Measurements from ENCODE around the gene DERL2.

DERL2 gene

DNA sequence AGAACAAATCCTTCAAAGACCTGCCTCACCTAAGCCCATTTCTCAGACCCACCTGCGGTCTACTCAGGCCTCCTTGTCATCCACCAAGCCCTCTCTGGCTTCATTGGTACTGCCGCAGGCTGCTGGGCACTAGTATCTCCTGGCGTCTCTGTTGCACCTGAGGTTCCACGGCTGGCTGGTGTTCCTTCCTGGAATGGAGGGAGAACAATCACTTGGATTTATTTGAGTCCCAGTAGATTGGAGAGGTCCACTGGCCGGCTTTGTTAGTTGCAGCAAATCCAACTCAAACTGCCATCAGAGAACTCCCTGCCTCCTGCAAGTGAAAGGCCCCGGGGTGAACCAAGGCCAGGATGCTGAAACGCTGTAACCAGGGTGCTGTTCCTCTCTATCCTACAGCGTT, 15.7 kb upstream of the DERL2 start:
- DNase-seq (ENCODE audit: low spot score) = no peak

DNA sequence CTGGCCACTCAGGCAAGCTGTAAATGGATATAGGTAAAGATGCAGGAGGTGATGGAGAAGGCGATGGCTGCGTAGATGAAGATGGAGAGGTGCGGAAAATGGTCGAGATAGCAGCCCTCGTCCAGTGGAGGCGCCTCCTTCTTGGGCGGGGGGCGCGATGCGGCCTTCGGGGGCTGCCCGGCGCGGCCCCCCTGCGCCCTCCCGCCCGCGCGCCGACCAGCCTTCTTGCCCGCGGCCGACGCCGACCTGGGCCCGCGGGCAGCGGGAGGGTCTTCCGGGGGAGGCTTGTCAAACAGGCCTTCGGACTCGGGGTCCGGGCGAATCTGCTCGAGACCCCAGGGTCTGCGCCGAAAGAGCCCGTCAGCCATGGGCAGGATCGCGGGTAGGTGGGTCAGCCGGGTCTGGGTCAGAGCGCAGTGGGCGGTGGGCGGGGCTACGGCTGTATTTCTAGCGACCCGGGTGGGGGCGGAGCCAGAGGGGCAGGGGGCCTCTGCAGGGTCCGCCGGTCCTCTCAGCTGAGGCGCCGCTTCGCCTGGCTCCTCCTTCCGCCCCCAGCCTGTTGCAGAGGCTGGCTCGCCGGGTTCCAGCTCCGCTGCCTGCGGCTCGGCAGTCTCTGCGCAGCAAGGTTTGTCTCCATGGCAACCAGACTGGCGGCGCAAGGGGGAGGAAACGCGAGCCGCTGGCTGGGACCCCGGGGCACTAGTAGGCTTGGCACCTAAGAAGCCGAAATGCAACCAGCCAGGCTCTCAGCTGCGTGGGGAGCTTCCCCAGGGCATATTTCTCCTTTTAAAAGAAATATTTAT, 14.8 kb upstream of the DERL2 start:
- DNase-seq (ENCODE audit: low spot score) = peak; percentile 82

DNA sequence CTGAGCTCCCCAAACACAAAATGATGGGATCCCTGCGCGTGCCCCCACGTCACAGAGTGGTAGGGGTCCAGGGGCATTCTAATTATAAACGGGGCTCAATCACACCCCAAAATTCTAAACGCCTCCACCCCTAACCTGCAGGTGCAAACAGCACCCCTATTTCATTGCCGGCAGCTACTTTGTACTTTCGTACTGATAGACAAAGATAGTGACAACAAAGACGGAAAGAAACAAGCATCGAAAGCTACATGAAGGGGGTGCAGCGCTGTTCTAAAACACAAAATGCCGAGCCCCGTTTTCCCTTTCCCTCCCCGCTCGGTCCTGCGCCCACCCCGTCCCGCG, 14.2 kb upstream of the DERL2 start:
- no peak for DNase-seq (ENCODE audit: low spot score)

DNA sequence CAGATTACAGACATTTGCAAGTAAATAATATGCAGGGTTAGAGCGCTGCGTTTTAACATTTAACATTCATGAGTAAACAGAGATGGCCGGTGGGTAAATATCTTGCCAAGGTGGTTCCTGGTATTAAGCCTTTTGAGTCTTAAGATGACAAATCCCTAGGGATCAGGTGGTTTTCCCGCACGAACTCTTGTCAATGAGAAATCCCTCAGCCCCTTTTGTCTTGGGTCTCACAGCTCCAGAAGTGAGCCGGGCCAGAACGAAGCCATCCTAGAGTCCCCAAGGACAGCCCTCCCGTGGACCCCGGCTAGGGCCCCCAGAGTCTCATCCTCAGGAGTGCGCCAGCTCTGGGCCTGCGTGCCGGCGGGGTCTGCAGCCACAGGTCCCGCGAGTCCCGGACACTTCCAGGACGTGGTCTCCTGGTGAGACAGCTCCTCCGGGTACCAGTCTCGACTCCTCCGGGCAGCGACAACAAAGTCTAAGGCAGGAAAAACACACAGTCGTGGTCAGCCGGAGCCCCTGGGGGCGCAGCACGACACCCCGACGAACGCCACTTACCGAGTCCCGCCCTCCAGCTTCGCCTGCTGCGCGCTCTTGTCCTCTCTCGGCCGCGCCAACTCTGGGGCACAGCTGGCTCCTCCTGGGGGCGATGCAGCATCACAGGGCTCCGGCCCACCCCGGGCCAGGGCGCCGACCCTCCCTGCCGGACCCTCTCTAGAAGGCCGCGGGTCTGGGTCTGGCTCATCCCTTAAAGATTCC, 13.7 kb upstream of the DERL2 start:
- DNase-seq (ENCODE audit: low spot score) = no peak

DNA sequence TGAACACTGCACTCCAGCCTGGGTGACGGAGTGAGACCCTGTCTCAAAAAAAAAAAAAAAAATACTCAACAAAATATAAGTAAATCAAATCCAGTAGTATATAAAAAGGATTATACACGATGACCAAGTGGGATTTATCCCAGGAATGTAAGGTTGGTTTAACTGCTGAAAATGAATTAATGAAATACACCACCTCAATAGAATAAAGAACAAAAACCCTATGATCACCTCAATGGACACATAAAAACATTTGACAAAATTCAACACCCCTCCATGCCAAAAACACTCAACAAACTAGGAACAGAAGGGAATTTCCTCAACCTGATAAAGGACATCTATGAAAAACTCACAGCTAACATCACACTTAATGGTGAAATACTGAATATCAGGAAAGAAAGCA, 7.0 kb upstream of the DERL2 start:
- DNase-seq (ENCODE audit: low spot score) = no peak

DNA sequence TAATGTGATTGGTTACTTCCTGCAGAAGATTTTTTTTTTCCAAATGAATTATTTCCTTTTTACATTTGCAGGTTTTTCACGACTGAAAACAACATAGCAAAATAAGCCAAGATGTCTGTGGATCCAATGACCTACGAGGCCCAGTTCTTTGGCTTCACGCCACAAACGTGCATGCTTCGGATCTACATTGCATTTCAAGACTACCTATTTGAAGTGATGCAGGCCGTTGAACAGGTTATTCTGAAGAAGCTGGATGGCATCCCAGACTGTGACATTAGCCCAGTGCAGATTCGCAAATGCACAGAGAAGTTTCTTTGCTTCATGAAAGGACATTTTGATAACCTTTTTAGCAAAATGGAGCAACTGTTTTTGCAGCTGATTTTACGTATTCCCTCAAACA, 2.8 kb upstream of the DERL2 start:
- DNase-seq (ENCODE audit: low spot score) = no peak

DNA sequence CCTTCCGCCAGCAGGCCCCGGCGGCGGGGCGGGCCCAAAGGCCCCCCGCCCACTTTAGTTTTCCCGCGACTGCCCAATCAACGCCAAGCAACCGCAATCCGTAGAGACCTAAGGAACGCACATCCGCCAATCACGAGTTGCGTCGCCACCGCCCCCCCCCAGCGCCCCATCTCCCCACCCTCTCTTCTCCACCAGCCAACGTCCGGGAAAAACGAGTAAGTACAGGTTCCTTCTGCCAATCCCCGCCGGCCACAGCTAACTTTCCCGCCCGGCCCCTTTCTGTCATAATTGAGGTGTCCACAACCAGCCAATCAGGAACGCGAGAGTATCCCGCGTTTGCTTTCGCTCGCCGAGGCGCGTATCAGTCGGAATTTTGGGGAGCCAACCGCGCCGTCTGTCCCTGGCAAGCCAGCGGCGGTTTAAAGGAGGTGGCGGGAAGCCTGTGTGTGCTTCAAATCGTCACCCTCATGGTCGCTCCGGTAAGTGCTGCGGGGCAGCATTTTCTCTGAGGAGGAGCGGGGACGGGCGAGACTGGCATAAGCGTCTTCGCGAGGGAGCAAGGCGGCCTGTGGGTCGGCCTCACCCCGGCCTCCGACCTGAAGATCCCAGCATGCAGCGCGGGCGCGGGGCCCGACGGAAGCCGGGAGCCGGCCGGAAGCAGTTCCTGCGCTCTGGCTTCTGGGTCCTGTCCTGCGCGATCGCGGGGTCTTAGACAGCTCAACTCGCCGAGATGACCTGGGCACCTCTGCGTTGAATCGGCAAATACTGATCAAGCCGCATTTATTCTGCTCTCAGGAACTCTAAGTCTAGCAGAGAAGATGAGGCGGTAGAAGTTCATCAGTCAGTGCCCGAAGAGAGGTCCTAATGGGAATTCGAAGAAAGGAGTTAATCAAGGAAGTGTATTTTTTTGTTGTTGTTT, 487 bp upstream of the DERL2 start, which contains the start of gene MIS12:
Gene MIS12 (plus strand): TSS at position 361 of the 919 bp plus-strand sequence. CDS start 2,297 bp downstream, outside the sequence.
- peak; percentile 98 for DNase-seq (ENCODE audit: low spot score)

DNA sequence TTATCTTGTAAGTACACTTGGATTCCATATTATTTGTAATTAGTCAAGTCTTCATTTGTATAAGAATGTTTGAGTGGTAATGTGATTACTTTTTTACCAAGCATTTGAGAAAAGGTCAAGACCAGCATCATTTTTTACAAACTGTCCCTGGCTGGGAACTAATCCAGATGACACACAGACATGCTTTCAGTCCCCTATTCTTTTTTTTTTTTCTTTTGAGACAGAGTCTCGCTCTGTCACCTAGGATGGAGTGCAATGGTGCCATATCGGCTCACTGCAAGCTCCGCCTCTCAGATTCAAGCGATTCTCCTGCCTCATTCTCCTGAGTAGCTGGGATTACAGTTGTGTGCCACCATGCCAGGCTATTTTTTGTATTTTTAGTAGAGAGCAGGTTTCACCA, 4.5 kb downstream of the DERL2 start:
- DNase-seq (ENCODE audit: low spot score) = no peak

DNA sequence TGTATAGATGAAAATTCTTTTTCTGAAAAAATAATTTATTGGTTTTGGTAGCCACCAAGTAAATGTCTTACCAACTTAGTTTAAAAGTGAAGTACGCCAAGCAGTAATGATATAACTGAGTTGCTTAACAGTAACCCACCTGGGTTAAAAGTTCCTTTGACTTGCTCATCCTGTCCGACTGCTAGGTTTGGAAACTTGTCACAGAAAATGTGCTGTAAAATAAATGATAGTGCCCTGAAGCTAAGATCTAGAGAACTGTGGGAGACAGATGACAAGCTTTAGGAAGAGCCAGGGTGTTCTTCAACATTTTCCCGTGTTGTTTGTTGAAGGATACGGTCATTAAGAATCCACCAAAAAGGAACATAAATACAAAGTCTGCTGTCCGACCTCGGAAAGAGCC, 5.0 kb downstream of the DERL2 start:
- no peak for DNase-seq (ENCODE audit: low spot score)

DNA sequence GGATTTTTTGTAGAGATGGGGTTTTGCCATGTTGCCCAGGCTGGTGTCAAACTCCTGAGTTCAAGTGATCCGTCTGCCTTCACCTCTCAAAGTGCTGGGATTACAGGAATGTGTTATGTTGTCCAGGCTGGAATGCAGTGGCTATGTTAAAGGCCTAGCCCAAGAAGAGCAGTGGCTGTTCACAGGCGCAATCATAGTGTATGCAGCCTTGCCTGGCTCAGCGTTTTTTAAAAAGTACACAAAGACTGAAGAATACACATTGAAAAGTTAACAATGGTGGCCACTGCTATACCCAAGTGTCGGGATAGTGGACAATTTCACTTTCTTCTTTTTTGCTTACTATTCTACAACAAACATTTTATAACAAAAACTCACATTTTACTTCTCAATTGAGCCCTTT, 7.0 kb downstream of the DERL2 start:
- DNase-seq (ENCODE audit: low spot score) = no peak

DNA sequence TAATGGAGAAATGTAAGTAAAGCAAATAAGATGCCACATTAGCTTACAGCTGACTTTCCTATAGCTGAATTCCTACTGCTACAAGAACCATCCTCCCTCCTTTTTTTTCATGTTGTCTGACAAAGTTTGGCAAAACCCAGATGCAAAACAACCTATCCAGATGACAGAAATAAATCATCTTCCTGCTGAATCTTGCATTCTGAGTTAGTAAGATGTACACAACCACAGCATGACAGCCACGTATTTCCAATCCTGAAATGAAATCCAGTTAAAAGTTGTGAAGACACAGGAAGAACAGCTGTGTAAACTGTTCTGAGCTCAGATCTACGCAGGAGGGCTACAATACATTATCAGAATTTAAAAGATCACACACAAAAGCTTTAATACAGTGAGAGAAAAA, 12.1 kb downstream of the DERL2 start:
- no peak for DNase-seq (ENCODE audit: low spot score)

DNA sequence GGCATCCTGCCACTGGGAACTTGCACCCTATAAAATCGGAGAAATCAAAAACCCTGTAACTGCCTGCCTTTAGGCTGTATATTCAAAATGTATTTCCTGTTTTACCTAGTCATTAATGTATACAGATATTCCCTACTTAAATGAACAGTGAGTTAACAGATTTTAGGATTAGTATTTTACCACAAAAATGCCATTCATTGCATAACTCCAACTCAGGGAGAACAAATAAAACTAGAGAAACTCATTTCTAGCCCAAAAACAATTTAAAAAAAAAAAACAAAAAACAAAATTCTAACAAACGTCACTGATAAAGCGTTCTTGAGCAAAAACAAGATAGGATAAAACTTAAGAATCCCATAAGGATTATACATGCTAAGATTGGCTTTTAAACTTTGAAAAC, 13.5 kb downstream of the DERL2 start:
- no peak for DNase-seq (ENCODE audit: low spot score)

DNA sequence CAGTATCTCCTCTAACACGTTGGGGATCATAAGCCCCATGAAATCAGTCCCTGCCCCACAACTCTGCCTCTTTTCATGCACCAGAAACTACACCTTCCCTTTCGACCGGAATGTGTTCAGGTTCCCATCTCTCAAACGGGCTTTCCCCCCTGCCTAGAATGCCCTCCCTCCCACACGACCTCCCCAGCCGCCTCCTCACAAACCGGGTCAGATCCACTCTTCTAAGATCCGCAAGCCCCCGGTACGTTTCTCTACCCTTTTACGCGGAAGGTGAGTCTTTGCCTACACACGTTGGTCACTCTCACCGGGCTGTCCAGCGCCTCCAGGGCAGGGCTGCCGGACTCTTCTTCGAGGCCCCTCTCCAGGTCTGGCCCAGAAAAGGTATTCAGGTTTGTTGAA, 17.9 kb downstream of the DERL2 start:
- DNase-seq (ENCODE audit: low spot score) = no peak

DNA sequence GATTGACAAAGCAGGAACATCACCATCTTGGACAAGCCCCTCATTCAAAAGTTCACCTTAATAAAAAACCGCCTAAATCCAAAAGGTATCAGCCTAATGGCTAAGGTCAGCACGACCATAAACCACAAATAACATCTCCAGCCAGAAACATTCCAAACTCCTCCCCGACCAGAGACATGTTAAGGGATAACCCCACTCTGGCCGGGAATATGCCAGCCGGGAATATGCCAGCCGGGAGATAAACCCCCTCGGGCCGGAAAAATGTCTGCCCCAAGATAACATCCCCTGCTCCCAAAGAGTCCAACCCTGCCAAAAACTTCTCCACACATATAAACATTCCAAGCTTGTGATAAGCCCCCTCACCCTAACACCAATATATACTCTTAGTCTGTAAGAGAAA, 18.6 kb downstream of the DERL2 start:
- no peak for DNase-seq (ENCODE audit: low spot score)

DNA sequence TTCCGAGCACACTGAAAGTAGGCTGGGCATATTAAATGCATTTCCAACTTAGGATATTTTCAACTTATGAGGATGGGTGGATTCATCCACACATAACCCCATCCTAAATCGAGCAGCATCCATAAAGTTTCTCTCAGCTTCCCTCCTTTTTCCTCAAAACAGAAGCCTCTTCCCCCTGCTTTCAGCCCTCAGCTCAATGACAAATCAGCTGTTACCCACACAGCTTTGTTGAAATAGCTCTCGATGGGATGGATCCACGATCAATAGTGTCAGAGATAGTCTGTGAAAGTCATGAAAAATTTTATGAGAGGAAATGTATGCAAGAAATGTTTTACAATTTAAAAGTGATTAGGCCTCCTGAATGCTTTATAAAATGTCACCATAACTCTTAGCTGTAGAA, 19.7 kb downstream of the DERL2 start:
- no peak for DNase-seq (ENCODE audit: low spot score)

DNA sequence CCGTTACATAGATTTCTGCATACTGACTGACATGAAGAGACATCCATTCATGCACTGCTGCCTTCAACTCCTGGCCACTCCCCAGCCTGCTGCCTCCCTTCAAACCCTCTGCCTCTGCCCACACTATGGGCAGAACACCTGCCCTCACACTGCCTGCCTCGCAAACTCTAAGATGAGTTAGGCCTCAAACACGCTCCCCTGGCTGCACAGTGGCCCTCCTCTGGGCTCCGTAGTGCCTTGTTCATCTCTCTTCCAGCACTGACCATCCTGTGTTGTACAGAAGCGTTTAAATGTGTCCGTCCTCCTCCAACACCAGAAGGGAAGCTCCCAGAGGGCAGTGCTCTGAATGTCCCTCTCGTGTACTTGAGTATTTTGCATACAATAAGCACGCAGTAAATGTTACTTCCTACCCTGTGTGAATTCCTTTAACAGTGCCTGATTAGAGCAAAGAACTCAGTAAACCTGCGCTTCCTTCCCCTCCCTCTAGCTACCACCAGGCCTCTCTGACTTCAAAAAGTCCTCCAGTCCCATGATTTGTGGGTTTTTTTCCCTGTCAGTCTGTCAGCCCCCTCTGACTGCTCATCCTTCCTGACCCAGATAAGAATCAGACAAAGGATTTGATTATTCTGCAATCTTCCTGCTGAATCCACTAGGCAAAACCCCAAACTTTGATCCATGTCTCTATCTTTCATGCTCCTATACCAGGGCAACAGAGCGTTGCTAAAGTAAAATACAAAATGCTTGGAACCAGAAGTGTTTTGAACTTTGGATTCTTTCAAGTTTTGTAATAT, 21.1 kb downstream of the DERL2 start:
- no peak for DNase-seq (ENCODE audit: low spot score)

DNA sequence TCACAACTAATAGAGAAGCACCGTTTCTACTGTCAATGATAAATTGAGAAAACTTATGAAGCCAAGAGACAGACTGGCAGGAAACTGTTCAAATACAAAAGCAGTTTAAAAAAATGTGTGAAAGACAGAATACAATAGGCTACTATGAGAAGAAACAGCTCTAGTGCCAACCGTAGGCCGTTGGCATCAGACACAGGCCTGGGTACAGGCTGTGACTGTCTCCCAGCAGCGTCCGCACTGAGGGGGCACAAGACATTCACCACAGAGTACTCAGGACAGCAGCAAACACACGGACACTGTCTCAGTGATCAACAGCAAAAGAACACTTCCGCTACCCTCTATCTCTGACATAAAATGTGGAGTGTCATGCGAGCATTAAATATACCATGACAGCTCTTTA, 39.2 kb downstream of the DERL2 start:
- DNase-seq (ENCODE audit: low spot score) = no peak

DNA sequence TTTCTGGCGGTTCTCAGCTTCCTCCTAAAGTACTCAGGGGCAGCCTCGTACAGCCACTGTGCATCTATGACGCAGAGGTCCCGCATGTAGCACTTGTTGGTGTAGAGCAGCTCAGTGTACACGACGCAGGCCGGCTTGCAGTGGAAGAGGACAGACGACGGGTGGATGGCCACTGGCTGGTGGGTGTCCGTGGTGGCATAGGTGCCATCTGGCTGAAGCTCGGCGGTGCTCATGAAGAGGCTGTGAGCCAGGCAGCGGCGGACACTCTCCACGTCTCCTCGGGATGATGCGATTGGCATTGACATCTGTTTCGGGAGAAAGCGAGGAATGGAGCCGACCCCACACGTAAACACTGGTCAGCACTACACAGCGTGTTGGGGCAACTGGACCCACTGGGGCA, 41.8 kb downstream of the DERL2 start:
- no peak for DNase-seq (ENCODE audit: low spot score)

DNA sequence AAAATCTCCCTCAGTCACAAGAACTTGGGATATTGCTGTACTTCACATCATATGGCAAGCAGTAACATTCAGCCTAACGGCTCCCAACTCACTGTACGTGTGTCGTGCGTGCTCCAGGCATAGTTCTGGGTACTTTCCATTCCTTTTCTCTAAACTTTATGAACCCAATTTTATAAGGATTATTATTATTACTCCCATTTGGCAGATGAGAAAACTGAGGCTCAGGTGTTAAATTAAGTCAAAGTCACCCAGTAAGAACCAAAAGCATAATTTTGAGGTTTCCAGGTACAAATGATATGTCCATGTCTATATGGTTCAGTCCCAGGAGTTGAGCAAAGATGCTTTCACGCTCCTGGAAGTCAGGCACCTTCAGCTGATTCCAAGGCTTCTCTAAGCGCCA, 42.2 kb downstream of the DERL2 start:
- DNase-seq (ENCODE audit: low spot score) = no peak

DNA sequence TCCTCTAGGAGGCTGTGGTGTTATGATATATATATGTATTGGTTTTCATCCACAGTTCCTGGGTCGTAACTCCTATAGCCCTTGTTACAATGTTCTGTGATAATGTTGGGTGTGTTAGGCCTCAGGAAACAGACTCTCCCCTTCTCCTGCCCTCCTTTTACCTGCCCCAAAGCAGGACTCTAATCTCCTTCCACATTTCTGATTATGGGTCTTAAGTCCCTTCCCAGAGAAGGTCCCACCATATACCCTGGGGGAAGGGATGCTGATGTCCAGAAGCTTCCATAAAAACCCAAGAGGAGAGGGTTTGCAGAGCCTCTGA, 46.6 kb downstream of the DERL2 start:
- DNase-seq (ENCODE audit: low spot score) = no peak

DNA sequence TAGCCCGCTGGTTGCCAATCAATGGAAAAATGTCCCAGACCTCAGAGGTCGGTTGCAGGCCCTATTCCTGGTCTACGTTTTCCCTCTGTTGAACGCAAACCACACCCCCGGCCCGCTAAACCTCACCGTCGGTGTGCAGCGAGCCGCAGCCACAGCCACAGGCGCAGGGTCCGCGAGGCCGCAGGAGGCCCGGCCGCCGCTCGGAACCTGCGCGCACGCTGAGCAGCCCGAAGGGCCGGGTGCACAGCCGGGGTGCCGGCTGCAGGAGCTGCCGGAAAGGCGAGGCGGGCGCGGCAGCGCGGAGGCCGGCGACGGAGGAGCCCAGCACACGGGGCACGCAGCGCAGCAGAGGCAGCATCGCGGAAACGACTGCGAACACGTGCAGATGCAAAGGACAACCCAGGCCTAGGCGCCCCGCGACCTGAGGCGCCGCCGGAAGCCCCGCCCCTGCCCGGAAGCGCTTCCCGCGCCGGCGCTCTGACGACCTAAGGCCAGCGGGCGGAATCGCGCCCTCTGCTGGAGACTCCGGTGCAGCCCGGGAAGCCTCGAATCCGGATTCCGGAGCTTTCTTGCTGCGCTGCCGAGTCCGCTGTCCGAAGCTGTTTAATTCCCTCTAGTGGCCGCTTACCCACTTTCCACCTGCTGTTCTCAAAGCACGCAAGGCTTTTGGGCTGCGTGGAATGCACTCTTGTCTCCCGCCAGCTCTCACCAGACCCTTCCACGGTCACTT, 47.1 kb downstream of the DERL2 start, which contains the start of gene C1QBP:
Gene C1QBP (minus strand): TSS at position 440 of the 730 bp plus-strand sequence. CDS start 82 bp downstream, at position 358.
- DNase-seq (ENCODE audit: low spot score) = peak; percentile 86
